ENCODE results near the gene TP73. TPM values are rescaled to one million over a fixed set of nuclear protein-coding genes. Genes with fewer than 3 reads are reported as not detected.
"Not testable (repeated sequence)": the region's sequence is repeated elsewhere in the genome, so short reads cannot be mapped to it uniquely, and the experiment has no call there.

The TP73 gene
- total and polyA plus RNA-seq, 4 donors: 0.30 to 3.0 (median 1.2) TPM

- H3K27me3 ChIP-seq (ENCODE audit: control insufficient read depth, insufficient read depth, low read length): no peaks in the 10 kb centered on the region
- no peak overlapping the region for H3K4me3 ChIP-seq (ENCODE audit: low read depth, low read length)
- H3K27ac ChIP-seq (ENCODE audit: low read depth, low read length): no peak overlapping the region
- 76% methylated on average over 11 of the region's 14 CpGs for WGBS (ENCODE audit: insufficient coverage)
- H3K9me3 ChIP-seq (ENCODE audit: control insufficient read depth, insufficient read depth, low read length): no peaks in the 10 kb centered on the region
- no peak for DNase-seq (ENCODE audit: low read depth in 4 of 6, low spot score in 6 of 6)
- H3K4me1 ChIP-seq (ENCODE audit: control insufficient read depth, insufficient read depth, low read length): peaks cover 84% of the 10 kb centered on the region
- peaks cover 3% of the 10 kb centered on the region for H3K36me3 ChIP-seq (ENCODE audit: control insufficient read depth, insufficient read depth, low read length)
These were observed 66.4 kb downstream of the TP73 start for GRCh38 chr1:3718764-3719163.

- Histone ChIP-seq H3K27me3 (ENCODE audit: control insufficient read depth, insufficient read depth, low read length) (no peaks in the 10 kb centered on the region), H3K9me3 (ENCODE audit: control insufficient read depth, insufficient read depth, low read length) (no peaks in the 10 kb centered on the region), H3K27ac (ENCODE audit: low read depth, low read length) (no peak overlapping the region), H3K4me3 (ENCODE audit: low read depth, low read length) (no peak overlapping the region), H3K4me1 (ENCODE audit: control insufficient read depth, insufficient read depth, low read length) (peaks cover 52% of the 10 kb centered on the region), H3K36me3 (ENCODE audit: control insufficient read depth, insufficient read depth, low read length) (peaks cover 3% of the 10 kb centered on the region)
- 86% methylated on average over 20 of the region's 20 CpGs for WGBS (ENCODE audit: insufficient coverage)
- DNase-seq (ENCODE audit: low read depth in 4 of 6, low spot score in 6 of 6): no peak
These were observed 69.7 kb downstream of the TP73 start for GRCh38 chr1:3721955-3722465.

GRCh38 chr1:3722846-3723245 is 70.5 kb downstream of the TP73 start:
- Histone ChIP-seq H3K27me3 (ENCODE audit: control insufficient read depth, insufficient read depth, low read length) (peaks cover 3% of the 10 kb centered on the region), H3K36me3 (ENCODE audit: control insufficient read depth, insufficient read depth, low read length) (no peaks in the 10 kb centered on the region), H3K4me3 (ENCODE audit: low read depth, low read length) (no peak overlapping the region), H3K4me1 (ENCODE audit: control insufficient read depth, insufficient read depth, low read length) (peaks cover 43% of the 10 kb centered on the region), H3K27ac (ENCODE audit: low read depth, low read length) (no peak overlapping the region), H3K9me3 (ENCODE audit: control insufficient read depth, insufficient read depth, low read length) (no peaks in the 10 kb centered on the region)
- DNase-seq (ENCODE audit: low read depth in 4 of 6, low spot score in 6 of 6): no peak
- 65% methylated on average over 3 of the region's 3 CpGs for WGBS (ENCODE audit: insufficient coverage)

- not testable (repeated sequence) for H3K4me3 ChIP-seq (ENCODE audit: low read depth, low read length); H3K27me3 ChIP-seq (ENCODE audit: control insufficient read depth, insufficient read depth, low read length); H3K36me3 ChIP-seq (ENCODE audit: control insufficient read depth, insufficient read depth, low read length); H3K27ac ChIP-seq (ENCODE audit: low read depth, low read length); H3K9me3 ChIP-seq (ENCODE audit: control insufficient read depth, insufficient read depth, low read length)
- peaks cover 26% of the 10 kb centered on the region for H3K4me1 ChIP-seq (ENCODE audit: control insufficient read depth, insufficient read depth, low read length)
- WGBS (ENCODE audit: insufficient coverage): 38% methylated on average over 17 of the region's 18 CpGs
- peak in 4 of 6 donors; percentile 33 to 87 (median 66) for DNase-seq (ENCODE audit: low read depth in 4 of 6, low spot score in 6 of 6)
These were observed 72.2 kb downstream of the TP73 start for GRCh38 chr1:3724416-3725030.

GRCh38 chr1:3725366-3725765 is 73.0 kb downstream of the TP73 start:
- Histone ChIP-seq H3K9me3 (ENCODE audit: control insufficient read depth, insufficient read depth, low read length) (no peaks in the 10 kb centered on the region), H3K27ac (ENCODE audit: low read depth, low read length) (no peak overlapping the region), H3K4me1 (ENCODE audit: control insufficient read depth, insufficient read depth, low read length) (peaks cover 19% of the 10 kb centered on the region), H3K36me3 (ENCODE audit: control insufficient read depth, insufficient read depth, low read length) (no peaks in the 10 kb centered on the region), H3K27me3 (ENCODE audit: control insufficient read depth, insufficient read depth, low read length) (peaks cover 3% of the 10 kb centered on the region), H3K4me3 (ENCODE audit: low read depth, low read length) (no peak overlapping the region)
- 94% methylated on average over 2 of the region's 2 CpGs for WGBS (ENCODE audit: insufficient coverage)
- no peak for DNase-seq (ENCODE audit: low read depth in 4 of 6, low spot score in 6 of 6)

- H3K27me3 ChIP-seq (ENCODE audit: control insufficient read depth, insufficient read depth, low read length): peaks cover 7% of the 10 kb centered on the region
- peaks cover 19% of the 10 kb centered on the region for H3K4me1 ChIP-seq (ENCODE audit: control insufficient read depth, insufficient read depth, low read length)
- no peaks in the 10 kb centered on the region for H3K36me3 ChIP-seq (ENCODE audit: control insufficient read depth, insufficient read depth, low read length)
- no peak for DNase-seq (ENCODE audit: low read depth in 4 of 6, low spot score in 6 of 6)
- no peaks in the 10 kb centered on the region for H3K9me3 ChIP-seq (ENCODE audit: control insufficient read depth, insufficient read depth, low read length)
- no peak overlapping the region for H3K4me3 ChIP-seq (ENCODE audit: low read depth, low read length)
- 57% methylated on average over 35 of the region's 37 CpGs for WGBS (ENCODE audit: insufficient coverage)
- H3K27ac ChIP-seq (ENCODE audit: low read depth, low read length): no peak overlapping the region
These were observed 74.9 kb downstream of the TP73 start for GRCh38 chr1:3727042-3727824.

- DNase-seq (ENCODE audit: low read depth in 4 of 6, low spot score in 6 of 6): no peak
- peaks cover 15% of the 10 kb centered on the region for H3K27me3 ChIP-seq (ENCODE audit: control insufficient read depth, insufficient read depth, low read length)
- peaks cover 28% of the 10 kb centered on the region for H3K4me1 ChIP-seq (ENCODE audit: control insufficient read depth, insufficient read depth, low read length)
- H3K36me3 ChIP-seq (ENCODE audit: control insufficient read depth, insufficient read depth, low read length): peaks cover 4% of the 10 kb centered on the region
- no peaks in the 10 kb centered on the region for H3K9me3 ChIP-seq (ENCODE audit: control insufficient read depth, insufficient read depth, low read length)
- no peak overlapping the region for H3K27ac ChIP-seq (ENCODE audit: low read depth, low read length)
- WGBS (ENCODE audit: insufficient coverage): 88% methylated on average over 30 of the region's 31 CpGs
- no peak overlapping the region for H3K4me3 ChIP-seq (ENCODE audit: low read depth, low read length)
These were observed 75.8 kb downstream of the TP73 start for GRCh38 chr1:3727825-3728776.

- Histone ChIP-seq H3K9me3 (ENCODE audit: control insufficient read depth, insufficient read depth, low read length) (no peaks in the 10 kb centered on the region), H3K27me3 (ENCODE audit: control insufficient read depth, insufficient read depth, low read length) (peaks cover 15% of the 10 kb centered on the region), H3K4me1 (ENCODE audit: control insufficient read depth, insufficient read depth, low read length) (peaks cover 30% of the 10 kb centered on the region), H3K36me3 (ENCODE audit: control insufficient read depth, insufficient read depth, low read length) (peaks cover 20% of the 10 kb centered on the region), H3K4me3 (ENCODE audit: low read depth, low read length) (no peak overlapping the region), H3K27ac (ENCODE audit: low read depth, low read length) (no peak overlapping the region)
- no peak for DNase-seq (ENCODE audit: low read depth in 4 of 6, low spot score in 6 of 6)
- 84% methylated on average over 30 of the region's 32 CpGs for WGBS (ENCODE audit: insufficient coverage)
These were observed 77.6 kb downstream of the TP73 start for GRCh38 chr1:3729594-3730542.

All from spinal cord (tissue), 10 donors.